CD14-positive monocyte (primary cell): ENCODE results near the gene CHIA. TPM values are rescaled to one million over a fixed set of nuclear protein-coding genes. Genes with fewer than 3 reads are reported as not detected.

ENCODE experiments used
- DNase-seq, 3 donors: peaks; one replicate each; pipeline ENCODE4 v3.0.0-alpha.2; 2011 to 2022
- H2AFZ ChIP-seq: 2 replicates; pipeline ENCODE4 v1.6.0; 2012; ENCODE audit warnings: mild to moderate bottlenecking, low read depth, low read length, inconsistent platforms; ENCODE audit not compliant: insufficient read depth, poor library complexity, severe bottlenecking
- H3K27ac ChIP-seq, 2 donors: 1 replicate in 1 of 2; 2 replicates in 1 of 2; pipeline ENCODE4 v1.5.1; 2012 to 2013; ENCODE audit warnings: low read length in 2 of 2, control low read depth in 1 of 2, inconsistent platforms in 1 of 2, low read depth in 1 of 2, mild to moderate bottlenecking in 1 of 2
- H3K27me3 ChIP-seq, 2 donors: one replicate each; pipeline versions ENCODE4 v1.6.0 to v1.6.1; 2011 to 2013; ENCODE audit warnings: low read length in 2 of 2; ENCODE audit not compliant: control insufficient read depth in 2 of 2, insufficient read depth in 2 of 2
- H3K36me3 ChIP-seq, 2 donors: replicated peaks in 1 of 2; 1 replicate in 1 of 2; 2 replicates in 1 of 2; pipeline versions ENCODE4 v1.5.1 to v1.6.1; 2012 to 2013; ENCODE audit warnings: low read length in 2 of 2, control low read depth in 1 of 2, inconsistent platforms in 1 of 2, mild to moderate bottlenecking in 1 of 2; ENCODE audit not compliant: insufficient read depth in 2 of 2, control insufficient read depth in 1 of 2
- H3K4me1 ChIP-seq, 2 donors: 1 replicate in 1 of 2; 2 replicates in 1 of 2; pipeline versions ENCODE4 v1.5.1 to v1.6.1; 2012 to 2013; ENCODE audit warnings: low read length in 2 of 2, control low read depth in 1 of 2, inconsistent platforms in 1 of 2, mild to moderate bottlenecking in 1 of 2, moderate library complexity in 1 of 2; ENCODE audit not compliant: insufficient read depth in 2 of 2, control insufficient read depth in 1 of 2
- H3K4me2 ChIP-seq: replicated peaks from 2 replicates; pipeline ENCODE3; 2012; ENCODE audit warnings: low read length, moderate library complexity, mild to moderate bottlenecking; ENCODE audit not compliant: poor library complexity, severe bottlenecking; ENCODE audit errors: extremely low read depth
- H3K4me3 ChIP-seq, 3 experiments: fragments of 200-600 bp in 1 of 3; sonication (generic) in 1 of 3; replicated peaks in 1 of 3; 1 replicate in 2 of 3; 2 replicates in 1 of 3; pipeline ENCODE4 v1.5.1; 2011 to 2013; ENCODE audit warnings: low read length in 3 of 3, mild to moderate bottlenecking in 3 of 3, control low read depth in 2 of 3, low read depth in 2 of 3, inconsistent platforms in 1 of 3, moderate library complexity in 1 of 3
- H3K79me2 ChIP-seq: 2 replicates; pipeline ENCODE4 v1.6.0; 2012; ENCODE audit warnings: mild to moderate bottlenecking, control low read depth, inconsistent platforms, low read length, moderate library complexity; ENCODE audit not compliant: insufficient read depth
- H3K9ac ChIP-seq: 2 replicates; pipeline ENCODE4 v1.6.0; 2017; ENCODE audit warnings: low read length, mild to moderate bottlenecking; ENCODE audit not compliant: insufficient read depth, poor library complexity, severe bottlenecking
- H3K9me3 ChIP-seq, 2 donors: replicated peaks in 1 of 2; 1 replicate in 1 of 2; 2 replicates in 1 of 2; pipeline versions ENCODE4 v1.5.1 to v1.6.1; 2012 to 2013; ENCODE audit warnings: low read length in 2 of 2, control low read depth in 1 of 2; ENCODE audit not compliant: control insufficient read depth in 1 of 2, insufficient read depth in 1 of 2
- H4K20me1 ChIP-seq: 2 replicates; pipeline ENCODE4 v1.6.0; 2012; ENCODE audit warnings: mild to moderate bottlenecking, low read length, control low read depth, moderate library complexity; ENCODE audit not compliant: insufficient read depth
- H3K27ac Mint-ChIP-seq, 7 donors: one replicate each; pipeline ENCODE4 v1.8.0; 2020; ENCODE audit warnings: mild to moderate bottlenecking in 7 of 7, mixed read lengths in 7 of 7, moderate library complexity in 6 of 7, inconsistent platforms in 2 of 7
- H3K27me3 Mint-ChIP-seq, 3 donors: one replicate each; pipeline ENCODE4 v1.8.0; 2021 to 2022; ENCODE audit warnings: low read depth in 3 of 3, mild to moderate bottlenecking in 3 of 3, mixed read lengths in 3 of 3, moderate library complexity in 3 of 3, inconsistent platforms in 1 of 3
- H3K36me3 Mint-ChIP-seq, 2 donors: one replicate each; pipeline ENCODE4 v1.8.0; 2020; ENCODE audit warnings: mixed read lengths in 2 of 2, inconsistent platforms in 1 of 2, mild to moderate bottlenecking in 1 of 2
- H3K4me1 Mint-ChIP-seq: one replicate; pipeline ENCODE4 v1.8.0; 2020; ENCODE audit warnings: mild to moderate bottlenecking, mixed read lengths
- H3K4me3 Mint-ChIP-seq, 2 donors: one replicate each; pipeline ENCODE4 v1.8.0; 2020; ENCODE audit warnings: mild to moderate bottlenecking in 2 of 2, mixed read lengths in 2 of 2, moderate library complexity in 1 of 2
- H3K9me3 Mint-ChIP-seq, 7 donors: one replicate each; pipeline ENCODE4 v1.8.0; 2020 to 2022; ENCODE audit warnings: mixed read lengths in 7 of 7, mild to moderate bottlenecking in 6 of 7, moderate library complexity in 6 of 7, inconsistent platforms in 2 of 7
- WGBS: methylation state at CpG from one replicate; pipeline ENCODE4 v1.1.5; 2013; ENCODE audit warnings: missing lambda C conversion rate; ENCODE audit not compliant: insufficient coverage; 5-methylcytosine and 5-hydroxymethylcytosine counted together
- intact Hi-C, 2 donors: fragments of 100-400 bp; cut with micrococcal nuclease; formaldehyde crosslinking; loops; one replicate each; pipeline versions ENCODE4 v1.15.0 to v1.15.1; 2023
- polyA plus RNA-seq, 3 donors: library from polyadenylated mRNA; depleted of rRNA in 1 of 3; unstranded in 2 of 3; stranded (reverse) in 1 of 3; fragments of 300-500 nt in 2 of 3; fragments of >200 nt in 1 of 3; fragmentation: Illumina TruSeq in 2 of 3; gene quantifications; 1 replicate in 2 of 3; 2 replicates in 1 of 3; pipeline ENCODE4 v1.2.3, GENCODE V29; 2012 to 2021
- small RNA-seq: library from RNA; depleted of rRNA; stranded (forward); fragments of <200 nt; gene quantifications from one replicate; pipeline ENCODE3, GENCODE V24; 2012; ENCODE audit warnings: low read depth; ENCODE audit not compliant: insufficient read length
- TF ChIP-seq, protein P1 (sequence below): fragments of 200-600 bp; IDR thresholded peaks from one replicate; pipeline ENCODE4 v1.8.0; 2022; ENCODE audit warnings: antibody characterized with exemption, mild to moderate bottlenecking

The CHIA gene
- polyA plus RNA-seq, 3 donors: not detected

DNA sequence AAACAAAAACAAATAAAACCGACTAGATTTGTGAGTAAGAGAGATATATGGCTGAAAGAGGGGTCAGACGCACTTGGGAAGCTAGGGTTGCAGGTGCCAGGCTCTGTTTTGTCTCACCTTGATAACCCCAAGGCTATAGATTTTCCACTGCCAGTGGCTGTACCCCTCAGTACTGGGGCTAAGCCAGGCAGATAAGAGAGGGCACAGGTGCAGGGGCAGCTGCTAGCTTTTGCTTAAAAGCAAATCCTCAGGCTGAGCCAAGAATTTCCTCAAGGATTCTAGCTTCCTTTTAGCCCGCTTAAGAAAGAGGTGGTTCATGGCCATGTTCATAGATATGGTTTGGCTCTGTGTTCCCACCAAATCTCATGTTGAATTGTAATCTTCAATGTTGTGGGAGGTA, 79.0 kb downstream of the CHIA start:
- no peaks in the 10 kb centered on the region for H3K36me3 ChIP-seq
- no CpG with 5 or more reads among the region's 3 CpGs for WGBS
- H3K27ac Mint-ChIP-seq: no peak overlapping the region
- H4K20me1 ChIP-seq: no peaks in the 10 kb centered on the region
- no peaks in the 10 kb centered on the region for H3K4me1 Mint-ChIP-seq
- DNase-seq: no peak
- peaks cover 0 to 6% (median 0%) of the 10 kb centered on the region in 7 donors for H3K9me3 Mint-ChIP-seq
- no peak overlapping the region for H3K4me3 ChIP-seq
- TF ChIP-seq, protein P1, sequence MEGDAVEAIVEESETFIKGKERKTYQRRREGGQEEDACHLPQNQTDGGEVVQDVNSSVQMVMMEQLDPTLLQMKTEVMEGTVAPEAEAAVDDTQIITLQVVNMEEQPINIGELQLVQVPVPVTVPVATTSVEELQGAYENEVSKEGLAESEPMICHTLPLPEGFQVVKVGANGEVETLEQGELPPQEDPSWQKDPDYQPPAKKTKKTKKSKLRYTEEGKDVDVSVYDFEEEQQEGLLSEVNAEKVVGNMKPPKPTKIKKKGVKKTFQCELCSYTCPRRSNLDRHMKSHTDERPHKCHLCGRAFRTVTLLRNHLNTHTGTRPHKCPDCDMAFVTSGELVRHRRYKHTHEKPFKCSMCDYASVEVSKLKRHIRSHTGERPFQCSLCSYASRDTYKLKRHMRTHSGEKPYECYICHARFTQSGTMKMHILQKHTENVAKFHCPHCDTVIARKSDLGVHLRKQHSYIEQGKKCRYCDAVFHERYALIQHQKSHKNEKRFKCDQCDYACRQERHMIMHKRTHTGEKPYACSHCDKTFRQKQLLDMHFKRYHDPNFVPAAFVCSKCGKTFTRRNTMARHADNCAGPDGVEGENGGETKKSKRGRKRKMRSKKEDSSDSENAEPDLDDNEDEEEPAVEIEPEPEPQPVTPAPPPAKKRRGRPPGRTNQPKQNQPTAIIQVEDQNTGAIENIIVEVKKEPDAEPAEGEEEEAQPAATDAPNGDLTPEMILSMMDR: no peak
- no peak overlapping the region for H3K4me3 Mint-ChIP-seq
- H3K36me3 Mint-ChIP-seq: no peaks in the 10 kb centered on the region
- no peak overlapping the region for H2AFZ ChIP-seq
- intact Hi-C loops: no loop called here
- no peak overlapping the region for H3K4me2 ChIP-seq
- H3K27me3 Mint-ChIP-seq: peaks cover 9 to 22% (median 20%) of the 10 kb centered on the region in 3 donors
- no peaks in the 10 kb centered on the region for H3K79me2 ChIP-seq
- H3K9me3 ChIP-seq: no peaks in the 10 kb centered on the region
- H3K27me3 ChIP-seq: peaks cover 0 to 2% of the 10 kb centered on the region in 2 donors
- no peak overlapping the region for H3K9ac ChIP-seq
- no peak overlapping the region for H3K27ac ChIP-seq
- no peaks in the 10 kb centered on the region for H3K4me1 ChIP-seq

Small RNA genes lying within 50 kb of the gene (small RNA-seq; reads per million reads assigned to genes)
- gene AL356387.2: not detected

Other genes starting within 250 kb of the CHIA start
- gene DRAM2, start 150.8 kb upstream of the CHIA start, polyA plus RNA-seq: 100 to 1,000 TPM in 2 of 3 donors, 10 to 100 TPM in 1; 85.9 to 204 (median 190) TPM
- gene CEPT1, start 150.6 kb upstream of the CHIA start, polyA plus RNA-seq: 10 to 100 TPM; 20.8 to 44.3 (median 26.9) TPM
- 10 to 100 TPM; 19.1 to 24.0 (median 22.4) TPM for gene DENND2D, start 90.2 kb upstream of the CHIA start, polyA plus RNA-seq
- gene CHI3L2, start 63.1 kb upstream of the CHIA start, polyA plus RNA-seq: 1 to 10 TPM; 1.2 to 9.9 (median 1.4) TPM
- 1 to 10 TPM in 1 of 3 donors, under 1 TPM in 2; 0.17 to 2.7 (median 0.35) TPM for gene OVGP1, start 136.9 kb downstream of the CHIA start, polyA plus RNA-seq
- 10 to 100 TPM; 26.4 to 62.2 (median 28.1) TPM for gene WDR77, start 158.4 kb downstream of the CHIA start, polyA plus RNA-seq
- gene ATP5PB, start 158.6 kb downstream of the CHIA start, polyA plus RNA-seq: 100 to 1,000 TPM; 112 to 597 (median 557) TPM
- gene C1orf162, start 183.1 kb downstream of the CHIA start, polyA plus RNA-seq: 100 to 1,000 TPM; 310 to 744 (median 630) TPM
- 1 to 10 TPM; 1.1 to 2.7 (median 1.2) TPM for gene ADORA3, start 212.8 kb downstream of the CHIA start, polyA plus RNA-seq
- 1 to 10 TPM; 2.0 to 3.1 (median 2.1) TPM for gene TMIGD3, start 212.8 kb downstream of the CHIA start, polyA plus RNA-seq